ENCODE measurements around the gene SRSF4.

DNA sequence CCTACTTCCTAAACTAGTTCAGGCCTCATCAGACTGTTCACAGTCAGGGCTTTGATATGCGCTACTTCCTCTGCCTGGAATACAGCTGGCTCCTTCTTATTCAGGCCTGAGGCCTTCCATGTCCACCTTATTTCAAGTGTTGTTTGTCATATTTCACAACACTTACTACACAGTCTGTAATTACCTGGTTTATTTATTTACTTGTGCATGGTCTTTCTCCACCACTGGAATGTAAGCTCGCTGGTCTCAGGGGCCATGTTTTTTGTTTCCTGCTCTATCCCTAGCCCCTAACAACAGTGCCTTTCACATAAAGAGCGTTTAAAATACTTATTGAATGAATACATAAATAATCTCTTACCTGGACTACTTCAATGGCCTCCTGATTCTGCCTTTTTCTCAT lies 4.6 kb upstream of the SRSF4 start:
- TF ChIP-seq, protein P1, sequence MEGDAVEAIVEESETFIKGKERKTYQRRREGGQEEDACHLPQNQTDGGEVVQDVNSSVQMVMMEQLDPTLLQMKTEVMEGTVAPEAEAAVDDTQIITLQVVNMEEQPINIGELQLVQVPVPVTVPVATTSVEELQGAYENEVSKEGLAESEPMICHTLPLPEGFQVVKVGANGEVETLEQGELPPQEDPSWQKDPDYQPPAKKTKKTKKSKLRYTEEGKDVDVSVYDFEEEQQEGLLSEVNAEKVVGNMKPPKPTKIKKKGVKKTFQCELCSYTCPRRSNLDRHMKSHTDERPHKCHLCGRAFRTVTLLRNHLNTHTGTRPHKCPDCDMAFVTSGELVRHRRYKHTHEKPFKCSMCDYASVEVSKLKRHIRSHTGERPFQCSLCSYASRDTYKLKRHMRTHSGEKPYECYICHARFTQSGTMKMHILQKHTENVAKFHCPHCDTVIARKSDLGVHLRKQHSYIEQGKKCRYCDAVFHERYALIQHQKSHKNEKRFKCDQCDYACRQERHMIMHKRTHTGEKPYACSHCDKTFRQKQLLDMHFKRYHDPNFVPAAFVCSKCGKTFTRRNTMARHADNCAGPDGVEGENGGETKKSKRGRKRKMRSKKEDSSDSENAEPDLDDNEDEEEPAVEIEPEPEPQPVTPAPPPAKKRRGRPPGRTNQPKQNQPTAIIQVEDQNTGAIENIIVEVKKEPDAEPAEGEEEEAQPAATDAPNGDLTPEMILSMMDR (IDR thresholded peaks at IDR 0.05 in 2 of 3, conservative IDR thresholded peaks at IDR 0.05 in 1 of 3; ENCODE audit: insufficient read depth in 2 of 3, low read depth in 1 of 3, low read length in 3 of 3), result no peak
- TF ChIP-seq, protein P2, sequence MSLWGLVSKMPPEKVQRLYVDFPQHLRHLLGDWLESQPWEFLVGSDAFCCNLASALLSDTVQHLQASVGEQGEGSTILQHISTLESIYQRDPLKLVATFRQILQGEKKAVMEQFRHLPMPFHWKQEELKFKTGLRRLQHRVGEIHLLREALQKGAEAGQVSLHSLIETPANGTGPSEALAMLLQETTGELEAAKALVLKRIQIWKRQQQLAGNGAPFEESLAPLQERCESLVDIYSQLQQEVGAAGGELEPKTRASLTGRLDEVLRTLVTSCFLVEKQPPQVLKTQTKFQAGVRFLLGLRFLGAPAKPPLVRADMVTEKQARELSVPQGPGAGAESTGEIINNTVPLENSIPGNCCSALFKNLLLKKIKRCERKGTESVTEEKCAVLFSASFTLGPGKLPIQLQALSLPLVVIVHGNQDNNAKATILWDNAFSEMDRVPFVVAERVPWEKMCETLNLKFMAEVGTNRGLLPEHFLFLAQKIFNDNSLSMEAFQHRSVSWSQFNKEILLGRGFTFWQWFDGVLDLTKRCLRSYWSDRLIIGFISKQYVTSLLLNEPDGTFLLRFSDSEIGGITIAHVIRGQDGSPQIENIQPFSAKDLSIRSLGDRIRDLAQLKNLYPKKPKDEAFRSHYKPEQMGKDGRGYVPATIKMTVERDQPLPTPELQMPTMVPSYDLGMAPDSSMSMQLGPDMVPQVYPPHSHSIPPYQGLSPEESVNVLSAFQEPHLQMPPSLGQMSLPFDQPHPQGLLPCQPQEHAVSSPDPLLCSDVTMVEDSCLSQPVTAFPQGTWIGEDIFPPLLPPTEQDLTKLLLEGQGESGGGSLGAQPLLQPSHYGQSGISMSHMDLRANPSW (CRISPR knock-in tag; IDR thresholded peaks at IDR 0.05), result no peak
- TF ChIP-seq ZNF12 (CRISPR knock-in tag; IDR thresholded peaks at IDR 0.05), result no peak
- no peak for TF ChIP-seq POLR3A (IDR thresholded peaks at IDR 0.05; ENCODE audit: borderline replicate concordance, extremely low read depth, insufficient read depth, insufficient read length)
- TF ChIP-seq ZNF133 (CRISPR knock-in tag; IDR thresholded peaks at IDR 0.05), result no peak
- TF ChIP-seq TBP (optimal IDR thresholded peaks at IDR 0.05; ENCODE audit: low read depth, low read length), result no peak
- TF ChIP-seq CHD2 (IDR thresholded peaks at IDR 0.05; ENCODE audit: low read depth, low read length), result no peak
- TF ChIP-seq NR3C1 (CRISPR knock-in tag; IDR thresholded peaks at IDR 0.05), result no peak
- no peak for TF ChIP-seq SETDB1 (IDR thresholded peaks at IDR 0.05; ENCODE audit: low read length)
- TF ChIP-seq TBL1XR1 (IDR thresholded peaks at IDR 0.05; ENCODE audit: low read length in 2 of 2), result no peak
- no peak for TF ChIP-seq NBN (IDR thresholded peaks at IDR 0.05; ENCODE audit: low read depth)
- TF ChIP-seq CBX5 (IDR thresholded peaks at IDR 0.05; ENCODE audit: borderline replicate concordance, low read depth), result no peak

All from K562 (cell line).